Measurements from ENCODE around the gene LRRC41. TPM values are rescaled to one million over a fixed set of nuclear protein-coding genes. Genes with fewer than 3 reads are reported as not detected.

LRRC41 gene
- total and polyA plus RNA-seq, 2 experiments from 2014 or later = 20.1 to 69.4 TPM

DNA sequence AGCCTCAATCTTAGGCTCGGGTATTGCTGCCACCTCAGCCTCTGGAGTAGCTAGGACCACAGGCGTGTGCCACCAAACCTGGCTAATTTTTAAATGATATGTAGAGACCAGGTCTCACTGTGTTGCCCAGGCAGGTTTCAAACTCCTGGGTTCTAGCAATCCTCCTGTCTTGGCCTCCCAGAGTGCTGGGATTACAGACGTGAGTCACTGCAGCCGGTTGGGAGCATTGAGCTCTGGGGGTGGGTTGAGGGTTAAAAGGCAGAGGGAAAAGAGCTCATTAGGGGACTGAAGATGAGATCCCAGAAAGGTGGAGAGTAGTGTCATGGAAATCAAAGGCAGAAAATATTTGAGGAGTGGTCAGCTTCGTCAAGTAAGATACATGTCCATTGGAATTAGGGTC is 48.7 kb downstream of the LRRC41 start:
- Mint-ChIP-seq H3K4me3 (no peak overlapping the region), H3K27me3 (ENCODE audit: insufficient read depth, low read depth, poor library complexity) (peaks cover 2% of the 10 kb centered on the region), H3K9me3 (no peaks in the 10 kb centered on the region), H3K27ac (no peak overlapping the region), H3K4me1 (0 out of 3 replicates have a peak, but pooled peaks cover under 1% of the 10 kb centered on the region), H3K36me3 (ENCODE audit: low read depth) (peaks cover 73% of the 10 kb centered on the region)
- no peak overlapping the region for H3K4me2 ChIP-seq
- ATAC-seq (no peak), DNase-seq (ENCODE audit: low spot score) (no peak)
- H3K36me3 ChIP-seq (ENCODE audit: insufficient read depth) = peaks cover 51% of the 10 kb centered on the region
- no peak overlapping the region for H3K27ac ChIP-seq (ENCODE audit: low read depth)
- no peak overlapping the region for H2AFZ ChIP-seq
- no peaks in the 10 kb centered on the region for H3K4me1 ChIP-seq (ENCODE audit: insufficient read depth)
- peaks cover 8% of the 10 kb centered on the region for H3F3A ChIP-seq (replicated peaks; ENCODE audit: low read depth)
- no peaks in the 10 kb centered on the region for H3K27me3 ChIP-seq (ENCODE audit: insufficient read depth)
- H3K9me2 ChIP-seq (ENCODE audit: insufficient read depth) = no peaks in the 10 kb centered on the region
- H3K79me2 ChIP-seq (replicated peaks; ENCODE audit: insufficient read depth) = peaks cover 14% of the 10 kb centered on the region
- H4K20me1 ChIP-seq (replicated peaks; ENCODE audit: insufficient read depth) = peaks cover 30% of the 10 kb centered on the region
- TF ChIP-seq STAT1 (IDR thresholded peaks at IDR 0.05; ENCODE audit: unreplicated experiment) (no peak), CREB1 (CRISPR knock-in tag; IDR thresholded peaks at IDR 0.05; ENCODE audit: low read depth) (no peak), ZNF331 (CRISPR knock-in tag; IDR thresholded peaks at IDR 0.05; ENCODE audit: low read depth) (no peak), NANOG (IDR thresholded peaks at IDR 0.05; ENCODE audit: borderline replicate concordance) (no peak), EZH2 (IDR thresholded peaks at IDR 0.05; ENCODE audit: low read depth, unreplicated experiment) (no peak), POLR2AphosphoS5 (IDR thresholded peaks at IDR 0.05; ENCODE audit: low read depth) (no peak), REST (IDR thresholded peaks at IDR 0.05; ENCODE audit: unreplicated experiment) (no peak), JUNB (IDR thresholded peaks at IDR 0.05; ENCODE audit: unreplicated experiment) (no peak), ETS1 (IDR thresholded peaks at IDR 0.05) (no peak), EZH2phosphoT487 (IDR thresholded peaks at IDR 0.05; ENCODE audit: unreplicated experiment) (no peak), ZNF114 (CRISPR knock-in tag; IDR thresholded peaks at IDR 0.05) (no peak)
- TF ChIP-seq, protein P1, sequence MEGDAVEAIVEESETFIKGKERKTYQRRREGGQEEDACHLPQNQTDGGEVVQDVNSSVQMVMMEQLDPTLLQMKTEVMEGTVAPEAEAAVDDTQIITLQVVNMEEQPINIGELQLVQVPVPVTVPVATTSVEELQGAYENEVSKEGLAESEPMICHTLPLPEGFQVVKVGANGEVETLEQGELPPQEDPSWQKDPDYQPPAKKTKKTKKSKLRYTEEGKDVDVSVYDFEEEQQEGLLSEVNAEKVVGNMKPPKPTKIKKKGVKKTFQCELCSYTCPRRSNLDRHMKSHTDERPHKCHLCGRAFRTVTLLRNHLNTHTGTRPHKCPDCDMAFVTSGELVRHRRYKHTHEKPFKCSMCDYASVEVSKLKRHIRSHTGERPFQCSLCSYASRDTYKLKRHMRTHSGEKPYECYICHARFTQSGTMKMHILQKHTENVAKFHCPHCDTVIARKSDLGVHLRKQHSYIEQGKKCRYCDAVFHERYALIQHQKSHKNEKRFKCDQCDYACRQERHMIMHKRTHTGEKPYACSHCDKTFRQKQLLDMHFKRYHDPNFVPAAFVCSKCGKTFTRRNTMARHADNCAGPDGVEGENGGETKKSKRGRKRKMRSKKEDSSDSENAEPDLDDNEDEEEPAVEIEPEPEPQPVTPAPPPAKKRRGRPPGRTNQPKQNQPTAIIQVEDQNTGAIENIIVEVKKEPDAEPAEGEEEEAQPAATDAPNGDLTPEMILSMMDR (conservative IDR thresholded peaks at IDR 0.05; ENCODE audit: low read depth in 2 of 2) = no peak
- TF ChIP-seq, protein P2, sequence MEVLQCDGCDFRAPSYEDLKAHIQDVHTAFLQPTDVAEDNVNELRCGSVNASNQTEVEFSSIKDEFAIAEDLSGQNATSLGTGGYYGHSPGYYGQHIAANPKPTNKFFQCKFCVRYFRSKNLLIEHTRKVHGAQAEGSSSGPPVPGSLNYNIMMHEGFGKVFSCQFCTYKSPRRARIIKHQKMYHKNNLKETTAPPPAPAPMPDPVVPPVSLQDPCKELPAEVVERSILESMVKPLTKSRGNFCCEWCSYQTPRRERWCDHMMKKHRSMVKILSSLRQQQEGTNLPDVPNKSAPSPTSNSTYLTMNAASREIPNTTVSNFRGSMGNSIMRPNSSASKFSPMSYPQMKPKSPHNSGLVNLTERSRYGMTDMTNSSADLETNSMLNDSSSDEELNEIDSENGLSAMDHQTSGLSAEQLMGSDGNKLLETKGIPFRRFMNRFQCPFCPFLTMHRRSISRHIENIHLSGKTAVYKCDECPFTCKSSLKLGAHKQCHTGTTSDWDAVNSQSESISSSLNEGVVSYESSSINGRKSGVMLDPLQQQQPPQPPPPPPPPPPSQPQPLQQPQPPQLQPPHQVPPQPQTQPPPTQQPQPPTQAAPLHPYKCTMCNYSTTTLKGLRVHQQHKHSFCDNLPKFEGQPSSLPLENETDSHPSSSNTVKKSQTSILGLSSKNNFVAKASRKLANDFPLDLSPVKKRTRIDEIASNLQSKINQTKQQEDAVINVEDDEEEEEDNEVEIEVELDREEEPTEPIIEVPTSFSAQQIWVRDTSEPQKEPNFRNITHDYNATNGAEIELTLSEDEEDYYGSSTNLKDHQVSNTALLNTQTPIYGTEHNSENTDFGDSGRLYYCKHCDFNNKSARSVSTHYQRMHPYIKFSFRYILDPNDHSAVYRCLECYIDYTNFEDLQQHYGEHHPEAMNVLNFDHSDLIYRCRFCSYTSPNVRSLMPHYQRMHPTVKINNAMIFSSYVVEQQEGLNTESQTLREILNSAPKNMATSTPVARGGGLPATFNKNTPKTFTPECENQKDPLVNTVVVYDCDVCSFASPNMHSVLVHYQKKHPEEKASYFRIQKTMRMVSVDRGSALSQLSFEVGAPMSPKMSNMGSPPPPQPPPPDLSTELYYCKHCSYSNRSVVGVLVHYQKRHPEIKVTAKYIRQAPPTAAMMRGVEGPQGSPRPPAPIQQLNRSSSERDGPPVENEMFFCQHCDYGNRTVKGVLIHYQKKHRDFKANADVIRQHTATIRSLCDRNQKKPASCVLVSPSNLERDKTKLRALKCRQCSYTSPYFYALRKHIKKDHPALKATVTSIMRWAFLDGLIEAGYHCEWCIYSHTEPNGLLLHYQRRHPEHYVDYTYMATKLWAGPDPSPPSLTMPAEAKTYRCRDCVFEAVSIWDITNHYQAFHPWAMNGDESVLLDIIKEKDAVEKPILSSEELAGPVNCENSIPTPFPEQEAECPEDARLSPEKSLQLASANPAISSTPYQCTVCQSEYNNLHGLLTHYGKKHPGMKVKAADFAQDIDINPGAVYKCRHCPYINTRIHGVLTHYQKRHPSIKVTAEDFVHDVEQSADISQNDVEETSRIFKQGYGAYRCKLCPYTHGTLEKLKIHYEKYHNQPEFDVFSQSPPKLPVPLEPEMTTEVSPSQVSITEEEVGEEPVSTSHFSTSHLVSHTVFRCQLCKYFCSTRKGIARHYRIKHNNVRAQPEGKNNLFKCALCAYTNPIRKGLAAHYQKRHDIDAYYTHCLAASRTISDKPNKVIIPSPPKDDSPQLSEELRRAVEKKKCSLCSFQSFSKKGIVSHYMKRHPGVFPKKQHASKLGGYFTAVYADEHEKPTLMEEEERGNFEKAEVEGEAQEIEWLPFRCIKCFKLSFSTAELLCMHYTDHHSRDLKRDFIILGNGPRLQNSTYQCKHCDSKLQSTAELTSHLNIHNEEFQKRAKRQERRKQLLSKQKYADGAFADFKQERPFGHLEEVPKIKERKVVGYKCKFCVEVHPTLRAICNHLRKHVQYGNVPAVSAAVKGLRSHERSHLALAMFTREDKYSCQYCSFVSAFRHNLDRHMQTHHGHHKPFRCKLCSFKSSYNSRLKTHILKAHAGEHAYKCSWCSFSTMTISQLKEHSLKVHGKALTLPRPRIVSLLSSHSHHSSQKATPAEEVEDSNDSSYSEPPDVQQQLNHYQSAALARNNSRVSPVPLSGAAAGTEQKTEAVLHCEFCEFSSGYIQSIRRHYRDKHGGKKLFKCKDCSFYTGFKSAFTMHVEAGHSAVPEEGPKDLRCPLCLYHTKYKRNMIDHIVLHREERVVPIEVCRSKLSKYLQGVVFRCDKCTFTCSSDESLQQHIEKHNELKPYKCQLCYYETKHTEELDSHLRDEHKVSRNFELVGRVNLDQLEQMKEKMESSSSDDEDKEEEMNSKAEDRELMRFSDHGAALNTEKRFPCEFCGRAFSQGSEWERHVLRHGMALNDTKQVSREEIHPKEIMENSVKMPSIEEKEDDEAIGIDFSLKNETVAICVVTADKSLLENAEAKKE (CRISPR knock-in tag; IDR thresholded peaks at IDR 0.05) = no peak
- H3K4me3 ChIP-seq = no peak overlapping the region

Measured in GM23338 (cell line).